ENCODE results near the gene SLC52A3.

- TF ChIP-seq CTCF (conservative IDR thresholded peaks at IDR 0.05; ENCODE audit: low read length): no peak
- TF ChIP-seq EZH2phosphoT487 (IDR thresholded peaks at IDR 0.05; ENCODE audit: borderline replicate concordance): no peak
Observed at GRCh38 chr20:751761-752160, 16.5 kb downstream of the SLC52A3 start.
